Neural cell (in vitro differentiated cells): Measurements from ENCODE around the gene BHMT.

Experiments
- CTCF ChIP-seq: fragments of 450-650 bp; IDR thresholded peaks from 2 replicates; pipeline ENCODE4 v1.5.1; 2014; ENCODE audit warnings: antibody characterized with exemption, mild to moderate bottlenecking, moderate library complexity; ENCODE audit not compliant: poor library complexity, severe bottlenecking
- RAD21 ChIP-seq: fragments of 450-650 bp; conservative IDR thresholded peaks from 2 replicates; pipeline ENCODE4 v1.6.1; 2014; ENCODE audit warnings: antibody characterized with exemption, mild to moderate bottlenecking, moderate library complexity
- TF ChIP-seq, protein P1 (sequence below): IDR thresholded peaks from 2 replicates; pipeline ENCODE4 v1.6.1; 2012; ENCODE audit warnings: borderline replicate concordance

DNA sequence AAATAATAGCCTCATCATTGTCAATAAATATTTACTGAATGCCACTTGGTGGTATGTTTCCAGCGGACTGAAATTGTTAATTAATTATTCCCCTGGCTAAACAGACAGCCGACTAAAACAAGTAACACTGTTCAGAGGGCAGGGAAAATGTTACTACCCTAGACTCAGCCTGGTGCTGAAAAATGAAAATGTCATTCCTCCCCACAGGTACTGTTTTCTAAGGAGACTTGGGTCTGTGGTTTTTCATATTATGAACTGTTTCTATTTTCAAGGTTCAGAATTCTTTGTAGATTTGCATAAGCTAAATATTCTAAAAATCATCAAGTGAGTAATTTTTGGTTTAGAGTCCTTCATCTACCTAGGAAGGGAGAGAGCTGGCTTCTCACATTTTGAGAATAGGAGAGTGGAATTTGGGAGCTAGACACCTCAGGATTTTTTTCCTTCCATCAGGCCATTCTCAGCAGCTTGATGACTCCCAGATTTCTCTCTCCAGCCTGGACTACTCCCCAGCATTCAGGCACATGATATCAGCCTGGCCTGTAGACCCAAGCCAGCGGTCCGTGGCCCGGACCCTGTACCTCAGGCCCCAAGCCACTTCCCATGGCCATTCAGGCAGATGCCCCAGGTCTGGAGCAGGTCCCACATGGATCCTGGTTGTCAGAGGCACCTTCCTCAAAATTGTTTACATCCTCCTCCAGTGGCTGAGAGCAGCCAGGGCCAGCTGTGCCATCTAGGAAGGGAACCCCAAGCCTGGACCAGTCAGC, 24.4 kb downstream of the BHMT start:
- TF ChIP-seq, protein P1, sequence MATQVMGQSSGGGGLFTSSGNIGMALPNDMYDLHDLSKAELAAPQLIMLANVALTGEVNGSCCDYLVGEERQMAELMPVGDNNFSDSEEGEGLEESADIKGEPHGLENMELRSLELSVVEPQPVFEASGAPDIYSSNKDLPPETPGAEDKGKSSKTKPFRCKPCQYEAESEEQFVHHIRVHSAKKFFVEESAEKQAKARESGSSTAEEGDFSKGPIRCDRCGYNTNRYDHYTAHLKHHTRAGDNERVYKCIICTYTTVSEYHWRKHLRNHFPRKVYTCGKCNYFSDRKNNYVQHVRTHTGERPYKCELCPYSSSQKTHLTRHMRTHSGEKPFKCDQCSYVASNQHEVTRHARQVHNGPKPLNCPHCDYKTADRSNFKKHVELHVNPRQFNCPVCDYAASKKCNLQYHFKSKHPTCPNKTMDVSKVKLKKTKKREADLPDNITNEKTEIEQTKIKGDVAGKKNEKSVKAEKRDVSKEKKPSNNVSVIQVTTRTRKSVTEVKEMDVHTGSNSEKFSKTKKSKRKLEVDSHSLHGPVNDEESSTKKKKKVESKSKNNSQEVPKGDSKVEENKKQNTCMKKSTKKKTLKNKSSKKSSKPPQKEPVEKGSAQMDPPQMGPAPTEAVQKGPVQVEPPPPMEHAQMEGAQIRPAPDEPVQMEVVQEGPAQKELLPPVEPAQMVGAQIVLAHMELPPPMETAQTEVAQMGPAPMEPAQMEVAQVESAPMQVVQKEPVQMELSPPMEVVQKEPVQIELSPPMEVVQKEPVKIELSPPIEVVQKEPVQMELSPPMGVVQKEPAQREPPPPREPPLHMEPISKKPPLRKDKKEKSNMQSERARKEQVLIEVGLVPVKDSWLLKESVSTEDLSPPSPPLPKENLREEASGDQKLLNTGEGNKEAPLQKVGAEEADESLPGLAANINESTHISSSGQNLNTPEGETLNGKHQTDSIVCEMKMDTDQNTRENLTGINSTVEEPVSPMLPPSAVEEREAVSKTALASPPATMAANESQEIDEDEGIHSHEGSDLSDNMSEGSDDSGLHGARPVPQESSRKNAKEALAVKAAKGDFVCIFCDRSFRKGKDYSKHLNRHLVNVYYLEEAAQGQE = no peak
- TF ChIP-seq CTCF = no peak
- TF ChIP-seq RAD21 = no peak
